HG02623 (cell line): ENCODE results near the gene PRKG1.
A peak's percentile ranks its signal among the peaks of the same experiment; 100 is the strongest.
"Not testable (repeated sequence)": the region's sequence is repeated elsewhere in the genome, so short reads cannot be mapped to it uniquely, and the experiment has no call there.

Experiments used
- ATAC-seq: cut with Tn5 transposase; IDR thresholded peaks from one replicate; pipeline ENCODE4 v1.9.1; 2021; ENCODE audit warnings: moderate library complexity; ENCODE audit not compliant: unreplicated experiment

Gene PRKG1

DNA sequence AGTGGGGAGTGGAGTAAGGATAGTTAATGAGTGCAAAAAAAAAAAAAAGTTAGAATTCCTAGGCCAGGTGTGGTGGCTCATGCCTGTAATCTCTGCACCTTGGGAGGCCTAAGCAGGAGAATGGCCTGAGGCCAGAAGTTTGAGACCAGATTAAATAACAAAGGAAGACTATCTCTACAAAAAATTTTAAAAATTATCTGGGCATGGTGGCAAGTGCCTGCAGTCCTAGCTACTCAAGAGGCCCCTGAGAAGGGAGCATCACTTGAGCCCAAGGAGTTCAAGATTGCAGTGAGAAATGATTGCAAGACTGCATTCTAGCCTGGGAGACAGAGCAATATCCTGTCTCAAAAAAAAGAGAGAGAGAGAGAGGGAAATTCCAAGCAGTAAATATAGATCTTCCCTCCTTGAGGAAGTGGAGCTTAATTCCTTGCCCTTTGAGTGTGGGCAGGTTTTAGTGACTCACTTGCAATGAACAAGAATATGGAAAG lies 644.6 kb downstream of the PRKG1 start:
- ATAC-seq = no peak

DNA sequence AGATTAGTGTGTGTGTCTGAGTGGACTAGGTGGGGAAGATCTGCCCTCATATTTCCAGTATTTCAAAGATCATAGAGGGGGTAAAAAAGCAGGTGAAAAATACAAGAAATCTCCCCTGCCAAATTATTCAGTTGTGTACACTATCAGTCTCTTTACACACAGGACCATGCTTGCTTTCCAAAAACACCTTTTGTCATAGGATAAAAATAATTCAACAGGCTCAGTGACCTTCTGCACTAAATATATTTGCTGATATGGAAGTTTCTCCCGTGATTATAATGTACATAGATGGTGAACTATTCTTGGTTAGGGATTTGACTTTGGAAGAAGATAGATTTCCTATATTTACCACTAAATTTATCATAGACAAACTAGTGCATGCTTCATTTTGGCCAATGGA lies 649.8 kb downstream of the PRKG1 start:
- no peak for ATAC-seq

DNA sequence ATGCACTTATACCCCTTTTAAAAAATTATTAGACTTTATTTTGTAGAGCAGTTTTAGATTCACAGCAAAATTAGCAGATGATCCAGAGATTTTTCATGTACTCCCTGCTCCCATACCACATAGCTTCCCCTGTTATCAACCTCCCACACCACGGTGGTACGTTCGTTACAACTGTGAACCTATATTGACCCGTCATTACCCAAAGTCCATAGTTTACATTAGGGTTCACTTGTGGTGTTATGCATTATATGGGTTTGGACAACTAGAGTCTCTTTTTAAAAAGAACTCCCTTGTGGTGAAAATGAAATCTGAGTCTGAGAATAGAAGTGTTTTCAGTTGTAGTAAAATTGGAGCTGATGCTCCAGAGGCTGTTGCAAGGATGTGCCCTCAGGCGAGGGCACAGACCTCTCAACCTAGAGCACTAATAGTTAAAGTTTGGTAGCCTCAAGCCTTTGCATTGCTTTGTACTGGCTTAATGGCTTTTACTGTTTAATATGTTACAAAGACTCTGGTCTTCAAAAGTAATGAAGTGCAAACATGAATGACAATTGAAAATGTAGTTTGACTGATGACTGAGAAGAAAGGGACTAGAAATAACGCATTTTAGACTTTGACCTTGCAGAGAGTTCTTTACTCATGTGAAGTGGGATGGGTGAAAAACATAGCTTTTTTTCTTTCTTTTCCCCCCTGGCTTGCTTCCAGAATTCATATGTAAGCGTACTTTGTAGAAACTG lies 655.7 kb downstream of the PRKG1 start:
- ATAC-seq = no peak

DNA sequence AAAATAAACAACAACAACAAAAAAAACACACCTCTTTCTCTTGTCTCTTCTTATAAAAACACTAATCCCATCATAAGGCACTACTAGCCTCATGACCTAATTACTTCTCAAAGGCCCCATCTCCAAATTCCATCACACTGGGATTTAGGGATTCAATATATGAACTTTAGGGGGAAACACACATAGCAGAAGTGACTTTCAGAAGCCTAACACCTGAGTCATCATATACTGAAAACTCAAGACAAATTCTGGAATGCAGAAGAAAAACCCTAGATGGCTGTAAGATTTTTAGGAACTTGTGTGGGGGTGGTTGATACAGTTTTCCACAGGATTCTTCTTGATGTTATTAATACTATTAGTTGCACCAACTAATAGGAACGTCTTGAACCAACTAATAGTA lies 658.8 kb downstream of the PRKG1 start:
- ATAC-seq = no peak

DNA sequence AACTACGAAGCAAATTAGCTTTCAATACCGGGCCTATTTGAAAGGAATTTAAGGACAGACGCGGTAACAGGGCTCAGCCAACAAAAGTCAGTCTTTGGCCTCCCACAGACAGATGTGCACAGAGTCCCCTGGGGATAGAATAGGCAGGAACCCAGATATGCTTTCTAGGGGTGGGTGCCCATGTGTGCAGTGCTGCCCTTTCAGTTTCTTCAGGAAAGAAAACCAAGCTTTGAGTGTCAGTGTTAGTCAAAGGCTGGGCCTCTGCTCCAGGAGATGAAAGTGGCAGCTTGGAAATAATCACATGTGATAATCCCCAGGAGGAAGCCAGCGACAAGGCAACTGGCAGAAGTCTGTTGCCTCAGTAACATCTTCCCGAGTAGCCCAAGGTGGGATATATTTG lies 668.9 kb downstream of the PRKG1 start:
- peak; percentile 87 for ATAC-seq

DNA sequence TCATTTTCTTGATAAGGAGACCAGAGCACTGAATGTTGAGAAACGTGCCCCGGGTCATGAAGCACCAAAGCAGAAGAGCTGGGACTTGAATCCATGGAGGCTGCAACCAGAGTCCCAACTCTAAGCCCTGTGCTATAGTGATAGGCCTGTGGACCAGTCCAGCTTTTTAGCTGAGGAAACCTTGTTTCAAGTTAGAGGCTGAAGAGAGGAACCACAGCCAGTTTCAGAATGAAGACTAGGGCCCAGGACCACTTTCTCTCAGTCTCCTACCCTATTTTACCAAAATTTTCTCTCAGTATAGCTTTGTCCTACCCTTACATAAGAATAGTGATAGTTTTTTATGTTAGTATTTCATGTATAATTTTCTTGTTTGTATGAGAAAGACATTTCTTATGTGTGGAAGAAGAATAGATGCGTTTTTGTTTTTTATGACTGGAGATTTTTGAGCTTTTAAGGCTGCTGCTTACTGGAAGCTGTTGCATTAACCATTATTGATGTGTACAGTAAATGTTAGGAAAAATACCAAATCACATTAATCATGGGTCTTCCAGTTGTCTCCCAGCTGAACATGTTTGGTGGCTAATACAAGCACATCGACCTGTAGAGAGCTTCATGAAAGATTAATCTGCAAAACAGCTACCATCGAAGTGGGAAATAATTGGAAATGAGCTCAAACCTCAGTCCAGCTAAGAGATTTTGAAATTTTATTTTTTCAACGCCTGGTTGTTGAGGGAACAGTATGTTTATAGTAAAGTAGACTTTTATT lies 670.1 kb downstream of the PRKG1 start:
- peak; percentile 39 for ATAC-seq

DNA sequence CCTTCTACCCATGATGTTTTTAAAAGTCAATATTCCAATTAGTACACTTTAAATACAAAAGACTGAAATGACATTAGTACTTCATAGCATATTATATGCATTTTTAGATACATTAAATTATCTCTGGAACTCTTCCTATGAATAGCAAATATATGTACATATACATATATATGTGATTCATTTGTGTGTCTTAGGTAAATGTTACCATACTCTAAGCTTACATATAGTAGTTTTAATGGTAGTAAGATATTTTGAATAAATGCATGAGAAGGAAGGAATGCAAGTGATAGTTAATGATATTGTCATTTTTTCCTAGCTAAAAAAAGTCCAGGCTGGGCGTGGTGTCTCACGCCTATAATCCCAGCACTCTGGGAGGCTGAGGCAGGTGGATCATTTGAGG lies 671.1 kb downstream of the PRKG1 start:
- no peak for ATAC-seq

DNA sequence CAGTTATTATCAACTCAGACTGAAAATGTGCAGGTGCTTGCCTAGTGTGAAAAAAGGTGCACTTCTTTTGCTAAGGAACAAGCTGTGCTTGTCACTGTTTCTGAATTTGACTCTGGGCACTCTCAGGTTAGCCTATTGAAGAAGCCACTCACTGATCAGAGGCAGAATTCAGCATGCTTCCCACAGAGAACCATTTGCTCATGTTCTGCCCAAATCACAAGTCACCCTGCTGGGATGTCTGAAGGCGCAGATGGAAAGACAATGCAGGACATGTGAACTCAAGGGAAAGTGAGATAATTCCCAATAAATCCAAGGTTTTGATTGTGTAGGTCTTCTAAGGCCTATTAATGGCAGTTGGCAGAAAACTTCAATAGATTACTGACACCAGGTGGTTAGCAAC lies 672.9 kb downstream of the PRKG1 start:
- ATAC-seq = no peak

DNA sequence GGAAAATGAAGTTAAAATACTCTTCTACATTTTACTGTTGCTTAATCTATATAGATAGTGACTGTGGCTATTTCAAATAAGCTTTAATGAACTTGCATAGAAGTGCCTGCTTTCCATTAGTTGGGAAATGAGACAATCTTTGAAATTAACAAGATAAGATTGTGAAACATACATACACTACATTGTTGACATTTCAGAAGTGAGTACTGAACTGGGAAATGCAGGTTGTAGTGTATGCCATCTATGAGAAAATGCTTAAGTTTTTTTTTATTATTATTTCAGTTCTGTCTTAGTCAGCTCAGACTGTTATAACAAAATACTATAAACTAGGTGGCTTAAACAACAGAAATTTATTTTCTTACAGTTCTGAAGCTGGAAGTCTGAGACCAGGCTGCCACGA lies 674.7 kb downstream of the PRKG1 start:
- ATAC-seq = no peak

DNA sequence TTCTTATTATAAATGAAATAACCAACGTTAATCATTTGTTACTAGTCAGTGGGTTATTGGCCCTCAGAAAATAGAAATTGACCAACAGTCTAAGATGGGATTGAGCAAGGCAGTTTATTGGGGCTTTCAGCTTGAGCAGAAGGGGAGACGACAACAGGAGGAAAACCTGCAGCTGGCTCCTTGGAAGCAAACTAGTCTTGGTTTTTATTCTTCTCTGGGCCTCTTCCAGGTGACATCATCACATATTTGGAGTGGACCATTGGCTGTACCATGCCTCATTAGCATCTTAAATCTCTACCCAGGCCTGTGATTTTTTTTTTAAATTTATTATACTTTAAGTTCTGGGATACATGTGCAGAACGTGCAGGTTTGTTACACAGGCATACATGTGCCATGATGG lies 684.1 kb downstream of the PRKG1 start:
- no peak for ATAC-seq

DNA sequence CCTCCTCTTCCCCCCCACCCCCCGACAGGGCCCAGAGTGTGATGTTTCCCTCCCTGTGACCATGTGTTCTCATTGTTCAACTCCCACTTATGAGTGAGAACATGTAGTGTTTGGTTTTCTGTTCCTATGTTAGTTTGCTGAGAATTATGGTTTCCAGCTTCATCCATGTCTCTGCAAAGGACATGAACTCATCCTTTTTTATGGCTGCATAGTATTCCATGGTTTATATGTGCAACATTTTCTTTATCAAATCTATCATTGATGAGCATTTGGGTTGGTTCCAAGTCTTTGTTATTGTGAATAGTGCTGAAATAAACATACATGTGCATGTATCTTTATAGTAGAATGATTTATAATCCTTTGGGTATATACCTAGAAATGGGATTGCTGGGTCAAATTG lies 684.6 kb downstream of the PRKG1 start:
- not testable (repeated sequence) for ATAC-seq

DNA sequence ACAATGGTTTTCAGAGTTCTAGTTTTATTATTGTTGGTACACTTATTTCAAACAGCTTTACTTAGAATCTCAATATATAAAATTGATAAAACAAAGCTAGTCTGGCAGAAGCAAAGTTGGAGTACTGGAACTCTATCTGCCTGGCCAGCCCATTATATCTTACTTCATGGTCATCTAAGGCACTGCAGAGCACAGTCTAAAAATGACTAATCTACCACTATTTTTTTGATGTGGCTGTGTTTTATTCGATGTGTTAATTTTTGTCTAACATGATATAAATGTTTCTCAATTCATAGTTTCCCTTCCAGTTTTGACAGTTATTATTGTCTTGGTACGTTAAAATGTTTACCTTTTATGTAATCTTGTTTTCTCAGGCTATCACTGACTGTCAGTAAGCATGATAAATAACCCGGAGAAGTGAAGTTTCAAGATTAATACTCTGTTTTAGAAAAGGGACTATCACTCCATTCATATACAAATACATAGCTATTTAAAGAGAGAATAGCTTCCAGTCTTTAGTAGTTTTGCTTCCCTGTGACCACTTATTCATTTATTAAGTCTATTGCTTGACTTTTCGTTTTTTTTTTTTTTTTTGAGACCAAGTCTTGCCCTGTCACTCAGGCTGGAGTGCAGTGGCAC lies 685.7 kb downstream of the PRKG1 start:
- ATAC-seq = no peak

DNA sequence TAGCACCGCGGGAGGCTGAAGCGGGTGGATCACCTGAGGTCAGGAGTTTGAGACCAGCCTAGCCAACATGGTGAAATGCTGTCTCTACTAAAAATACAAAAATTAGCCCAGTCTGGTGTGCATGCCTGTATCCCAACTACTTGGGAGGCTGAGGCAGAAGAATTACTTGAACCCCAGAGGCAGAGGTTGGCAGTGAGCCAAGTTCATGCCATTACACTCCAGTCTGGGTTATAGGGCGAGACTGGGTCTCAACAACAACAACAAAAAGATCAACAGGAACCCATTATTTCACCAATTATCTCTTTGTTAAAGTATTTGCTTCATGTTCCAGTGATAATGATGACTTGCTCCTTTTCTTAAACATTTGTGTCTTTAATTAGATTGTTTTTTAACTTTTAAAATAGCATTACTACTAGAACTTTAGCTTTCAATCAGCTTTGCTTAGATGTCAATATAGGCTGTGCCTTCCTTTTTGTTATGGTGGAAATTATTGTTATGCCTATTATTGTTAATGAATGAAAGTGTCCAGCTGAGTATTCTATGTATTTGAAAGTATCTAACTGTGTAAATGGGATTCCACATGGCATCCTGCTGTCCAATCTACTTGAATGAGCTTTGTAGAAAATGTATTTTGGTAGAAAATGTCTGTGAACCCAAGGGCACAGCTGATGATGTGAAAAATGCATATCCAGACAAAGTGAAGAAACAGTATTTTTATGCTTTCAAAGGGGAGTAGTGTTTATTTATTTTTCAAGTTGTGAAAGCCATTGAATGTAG lies 686.8 kb downstream of the PRKG1 start:
- ATAC-seq = no peak

DNA sequence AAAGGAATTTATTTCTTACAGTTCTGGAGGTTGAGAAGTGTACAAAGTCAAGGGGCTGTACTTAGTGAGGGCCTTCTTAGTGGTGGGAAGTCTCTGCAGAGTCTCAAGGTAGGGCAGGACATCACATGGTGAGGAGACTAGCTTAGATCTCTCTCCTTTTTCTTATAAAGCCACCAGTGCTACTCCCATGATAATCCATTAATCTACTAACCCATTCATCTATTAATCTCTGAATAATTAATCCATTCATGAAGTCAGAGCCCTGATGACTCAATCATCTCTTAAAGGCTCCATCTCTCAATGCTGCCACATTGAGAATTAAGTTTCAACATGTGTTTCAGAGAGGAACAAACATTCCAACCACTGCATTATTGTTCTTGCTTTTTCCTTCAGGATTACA lies 689.5 kb downstream of the PRKG1 start:
- ATAC-seq = no peak

DNA sequence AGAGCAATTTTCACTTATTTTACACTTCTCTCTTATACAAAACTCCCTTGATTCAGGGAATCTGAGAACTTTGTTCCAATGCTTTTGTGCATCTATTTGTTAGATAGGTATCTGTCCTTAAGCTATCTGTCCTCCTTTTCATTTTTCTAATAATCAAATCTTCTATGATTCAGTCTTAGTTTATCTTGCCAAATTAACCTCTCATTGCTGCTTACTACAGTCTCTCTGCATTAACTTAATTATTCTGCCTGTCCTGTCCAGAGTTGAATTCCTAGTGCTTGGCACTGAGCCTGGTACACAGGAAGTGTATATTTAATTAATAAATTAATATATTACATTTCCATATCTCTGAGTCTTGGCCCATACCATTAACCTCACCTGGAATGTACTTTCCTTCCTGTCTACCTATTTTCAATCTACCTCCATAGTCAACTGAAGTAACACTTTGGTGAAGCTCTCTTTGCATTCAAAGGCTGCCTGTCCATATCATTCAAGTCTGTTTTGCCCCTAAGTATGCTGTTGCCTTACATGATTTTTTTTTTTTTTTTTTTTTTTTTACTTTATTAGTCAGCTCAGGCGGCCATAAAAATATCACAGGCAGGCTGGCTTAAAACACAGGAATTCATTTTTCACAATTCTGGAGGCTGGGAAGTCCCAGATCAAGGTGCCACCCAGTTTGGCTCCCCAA lies 691.1 kb downstream of the PRKG1 start:
- ATAC-seq = no peak

DNA sequence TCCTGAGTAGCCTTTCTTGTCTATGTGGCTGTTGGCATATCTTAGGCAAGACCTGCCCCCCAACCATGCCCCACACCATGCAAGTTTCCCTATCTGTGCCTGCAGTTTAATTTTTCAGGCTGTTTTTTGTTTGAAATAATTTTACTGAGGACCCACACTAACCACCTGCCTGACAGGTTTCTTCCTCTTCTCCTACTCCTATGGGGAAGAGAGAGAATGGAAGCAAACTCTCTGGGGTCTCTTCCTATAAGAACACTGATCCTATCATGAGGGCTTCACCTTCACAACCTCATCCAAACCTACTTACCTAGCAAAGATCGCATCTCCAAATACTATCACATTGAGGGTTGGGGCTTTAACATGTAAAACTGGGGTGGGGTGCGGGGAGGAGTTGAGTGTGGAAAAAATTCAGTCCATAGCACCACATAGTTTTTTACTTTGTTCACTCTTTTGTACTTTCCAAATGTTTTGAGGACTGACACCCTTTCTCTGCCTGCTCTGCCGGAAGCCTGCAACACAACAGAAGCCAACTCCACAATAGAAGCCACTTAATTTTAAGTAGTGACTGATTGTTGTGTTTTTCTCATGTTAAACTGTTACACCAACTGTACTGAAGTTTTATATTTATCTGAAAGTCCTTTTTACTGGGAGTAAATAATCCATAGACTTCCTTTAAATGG lies 692.3 kb downstream of the PRKG1 start:
- ATAC-seq = no peak

DNA sequence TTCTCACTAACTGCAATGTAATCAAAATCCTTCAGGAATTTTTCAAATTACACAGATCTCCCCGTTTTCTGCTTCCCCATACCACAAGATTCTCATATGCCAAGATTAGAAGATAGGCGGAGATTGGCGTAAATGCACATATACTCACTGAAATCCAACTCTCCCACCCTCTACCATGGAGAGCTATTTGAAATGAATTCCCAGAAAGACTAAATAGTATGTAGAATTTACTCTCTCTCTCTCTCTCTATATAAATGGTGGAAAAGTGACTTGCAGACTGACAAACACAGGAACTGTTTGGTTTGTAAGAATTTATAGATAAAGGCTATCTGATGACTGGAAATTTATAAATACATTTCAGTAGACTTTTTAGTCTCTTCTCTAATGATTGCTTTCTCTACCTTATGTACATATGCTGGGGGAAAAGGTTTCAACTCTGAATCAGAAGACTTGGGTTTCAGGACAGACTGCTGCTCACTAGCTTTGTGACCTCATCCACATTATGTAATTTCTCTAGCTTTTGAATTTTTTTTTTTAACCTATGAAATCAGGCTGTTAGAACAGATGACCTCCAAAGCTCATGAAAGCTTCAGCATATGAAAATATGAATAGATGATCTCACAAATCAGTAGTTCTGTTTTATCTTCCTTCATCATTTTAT lies 692.9 kb downstream of the PRKG1 start:
- no peak for ATAC-seq

DNA sequence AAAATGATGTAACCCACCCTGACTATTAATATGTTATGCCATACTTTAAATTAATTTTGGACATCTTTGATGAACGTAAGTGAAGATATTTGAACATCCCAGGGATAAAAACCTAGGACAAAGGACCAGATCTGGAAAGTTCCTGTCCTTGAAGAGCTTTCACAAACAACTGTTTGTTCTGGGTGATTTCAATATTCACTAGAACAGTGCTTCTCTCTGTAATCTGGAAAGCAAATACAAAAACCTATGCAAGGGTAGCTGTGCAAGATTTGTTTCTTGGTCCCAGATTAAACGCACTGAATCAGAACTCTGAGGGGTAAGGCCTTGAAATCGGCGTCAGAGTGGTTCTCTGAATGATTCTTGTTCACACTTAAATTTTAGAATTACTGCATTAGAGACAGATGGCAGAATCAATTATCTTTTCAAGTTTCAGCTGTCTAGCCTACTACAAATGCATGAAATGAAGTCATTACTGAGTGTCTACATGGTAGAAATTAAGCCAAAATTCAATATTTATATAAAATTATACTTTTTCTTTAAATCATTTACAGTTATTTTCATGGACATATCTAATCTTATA lies 694.7 kb downstream of the PRKG1 start:
- ATAC-seq = no peak

DNA sequence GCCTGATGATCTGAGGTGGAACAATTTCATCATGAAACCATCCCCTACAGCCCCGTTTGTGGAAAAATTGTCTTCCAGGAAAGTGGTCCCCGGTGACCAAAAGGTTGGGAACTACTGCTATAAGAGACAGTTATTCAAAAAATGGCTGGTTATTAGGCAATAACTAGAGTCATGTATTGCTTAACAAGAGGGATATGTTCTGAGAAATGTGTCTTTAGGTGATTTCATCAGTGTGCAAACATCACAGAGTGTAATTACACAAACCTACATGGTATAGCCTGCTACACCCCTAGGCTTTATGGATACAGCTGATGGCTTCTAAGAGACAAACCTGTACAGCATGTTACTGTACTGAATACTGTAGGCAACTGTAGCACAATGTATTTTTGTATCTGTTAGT lies 696.4 kb downstream of the PRKG1 start:
- ATAC-seq = no peak
